Measurements from ENCODE around the gene OR6K2. TPM values are rescaled to one million over a fixed set of nuclear protein-coding genes. Genes with fewer than 3 reads are reported as not detected.
"Not testable (repeated sequence)": the region's sequence is repeated elsewhere in the genome, so short reads cannot be mapped to it uniquely, and the experiment has no call there.

Gene OR6K2, protein sequence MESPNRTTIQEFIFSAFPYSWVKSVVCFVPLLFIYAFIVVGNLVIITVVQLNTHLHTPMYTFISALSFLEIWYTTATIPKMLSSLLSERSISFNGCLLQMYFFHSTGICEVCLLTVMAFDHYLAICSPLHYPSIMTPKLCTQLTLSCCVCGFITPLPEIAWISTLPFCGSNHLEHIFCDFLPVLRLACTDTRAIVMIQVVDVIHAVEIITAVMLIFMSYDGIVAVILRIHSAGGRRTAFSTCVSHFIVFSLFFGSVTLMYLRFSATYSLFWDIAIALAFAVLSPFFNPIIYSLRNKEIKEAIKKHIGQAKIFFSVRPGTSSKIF
- total RNA-seq = not detected in 2 replicates

DNA sequence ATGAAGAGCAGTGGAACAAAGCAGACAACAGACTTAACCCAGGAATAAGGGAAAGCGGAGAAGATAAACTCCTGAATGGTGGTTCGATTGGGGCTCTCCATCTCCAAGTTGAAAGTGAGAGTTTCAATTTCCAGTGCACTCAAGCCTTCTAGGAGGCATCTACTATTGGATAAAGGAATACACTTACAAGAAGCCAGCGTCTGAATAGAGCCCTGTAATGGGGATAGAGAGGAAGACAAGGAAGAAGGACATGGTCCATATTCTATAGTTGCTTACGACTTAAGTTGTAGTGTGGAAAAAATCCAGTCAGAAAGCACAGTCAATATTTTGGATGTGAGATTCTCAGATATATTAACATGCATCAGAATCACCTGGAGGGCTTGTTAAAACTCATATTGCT, at the start of gene OR6K2:
OR6K2 (minus strand) TSS at position 101 of the 400 bp plus-strand sequence; CDS start at position 101, 0 bp downstream.
- no peak for DNase-seq

DNA sequence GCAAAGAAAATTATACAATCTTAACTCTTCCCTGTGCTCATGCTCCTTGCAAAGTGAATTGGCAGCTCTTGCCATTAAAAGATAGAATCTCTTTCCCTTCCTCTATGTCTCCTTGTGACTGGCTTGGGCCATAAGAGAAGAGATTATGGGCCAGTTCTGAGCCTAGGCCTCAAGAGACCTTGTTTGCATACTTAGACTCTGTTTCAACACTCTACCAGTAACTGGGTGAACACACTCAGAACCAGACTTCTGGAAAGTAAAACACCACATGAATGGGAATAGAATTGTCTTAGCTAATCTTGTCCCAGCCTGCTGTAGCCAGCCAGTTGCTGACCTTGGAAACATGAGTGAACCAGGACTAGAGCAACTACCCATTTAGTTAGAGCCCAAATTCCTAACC, 35.4 kb upstream of the OR6K2 start:
- DNase-seq = no peak

DNA sequence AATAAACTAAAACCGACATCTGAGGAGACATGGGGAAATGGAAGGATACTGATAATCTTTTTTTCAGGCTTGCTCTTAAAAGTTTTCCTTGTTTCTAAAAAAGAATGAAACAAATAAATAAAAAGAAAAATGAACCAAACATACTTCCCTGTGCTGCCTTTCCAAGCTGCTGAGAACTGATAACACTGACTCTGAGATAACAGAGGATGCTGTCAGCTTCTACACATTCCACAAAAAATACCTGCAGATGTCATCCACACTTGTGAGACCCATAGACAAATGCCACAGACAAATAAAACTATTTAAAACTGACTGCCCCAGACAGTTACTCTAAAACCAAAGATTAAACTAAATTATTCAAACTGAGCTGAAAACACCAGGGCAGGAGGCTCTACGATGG, 32.1 kb upstream of the OR6K2 start:
- no peak for DNase-seq

DNA sequence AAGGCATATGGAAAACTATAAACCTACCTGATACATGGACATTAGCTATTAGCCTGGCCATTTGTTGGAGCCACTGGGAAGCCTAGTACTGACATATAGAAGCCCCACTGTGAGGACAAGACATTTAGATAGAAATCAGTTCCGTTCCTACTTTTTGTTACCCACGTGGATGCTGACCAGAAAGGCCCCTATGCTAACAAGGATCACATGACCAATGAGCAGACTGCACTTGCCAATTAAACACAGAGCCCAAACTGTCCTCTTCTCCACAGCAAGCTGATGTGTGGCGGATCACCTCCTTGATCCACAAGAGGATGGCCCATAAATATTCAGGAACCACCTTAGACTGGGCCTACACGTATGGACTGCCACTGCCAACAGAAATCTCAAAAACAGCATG, 31.3 kb upstream of the OR6K2 start:
- DNase-seq = no peak

DNA sequence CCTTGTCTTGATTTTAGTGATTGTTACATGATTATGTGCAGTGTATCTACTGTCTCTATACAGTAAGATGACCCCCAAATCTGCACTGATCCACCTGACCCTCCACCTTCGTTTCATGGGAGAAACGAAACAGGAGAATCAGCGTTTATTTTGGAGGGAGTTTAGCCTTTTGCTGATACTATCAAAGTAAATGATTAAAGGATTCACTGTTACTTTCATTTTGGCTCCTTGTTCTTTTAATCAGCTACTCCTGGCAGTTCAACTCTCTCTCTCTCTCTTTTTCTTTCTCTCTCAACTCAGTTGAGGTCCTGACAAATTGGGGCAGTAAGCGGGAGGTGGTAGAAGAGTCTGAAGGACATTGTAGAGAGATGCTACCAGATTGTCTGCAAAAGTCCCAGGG, 30.0 kb upstream of the OR6K2 start:
- no peak for DNase-seq

DNA sequence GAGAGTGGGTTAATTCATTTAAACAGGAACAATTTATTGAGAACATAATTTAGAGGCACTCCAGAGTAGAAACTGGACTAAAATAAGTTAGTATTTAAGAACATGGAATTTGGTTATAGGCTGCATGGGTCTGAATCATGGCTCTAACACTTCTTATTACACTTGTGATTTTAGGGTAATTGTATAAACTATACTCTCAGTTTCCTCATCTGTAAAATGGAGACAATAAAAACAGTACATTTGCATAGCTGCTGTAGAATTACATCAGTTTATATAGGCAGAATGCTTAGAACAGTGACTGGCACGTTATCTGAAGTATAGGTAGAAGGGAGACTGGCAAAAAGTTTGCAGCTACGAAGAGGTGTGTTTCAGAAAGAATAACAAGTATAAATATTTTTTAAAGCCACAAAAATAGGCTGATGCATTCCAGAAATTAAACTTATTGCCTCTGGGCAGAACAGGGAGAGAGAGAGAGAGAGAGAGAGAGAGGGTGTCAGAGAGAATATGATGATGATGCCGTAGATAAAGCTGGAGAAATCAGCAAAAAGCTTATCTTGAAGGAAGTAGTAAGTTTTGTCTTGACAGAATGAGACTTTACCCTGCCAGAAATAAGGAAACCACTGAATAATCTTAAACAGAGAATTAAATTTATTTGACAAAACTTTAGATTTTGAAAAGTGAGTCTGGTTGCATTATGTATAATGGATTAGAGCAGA, 28.2 kb upstream of the OR6K2 start:
- no peak for DNase-seq

GRCh38 chr1:158724442-158724841, 24.0 kb upstream of the OR6K2 start:
- no peak for DNase-seq

- no peak for DNase-seq
Observed at GRCh38 chr1:158720620-158721019, 20.2 kb upstream of the OR6K2 start, which contains the start of gene OR6K3. OR6K3 (minus strand) TSS chr1:158720720; CDS start chr1:158718115, 2,605 bp downstream.

- DNase-seq = no peak
Observed at GRCh38 chr1:158719664-158720063, 19.2 kb upstream of the OR6K2 start.

GRCh38 chr1:158717344-158717743, 16.9 kb upstream of the OR6K2 start:
- no peak for DNase-seq

GRCh38 chr1:158716335-158716734, 15.9 kb upstream of the OR6K2 start:
- no peak for DNase-seq

DNA sequence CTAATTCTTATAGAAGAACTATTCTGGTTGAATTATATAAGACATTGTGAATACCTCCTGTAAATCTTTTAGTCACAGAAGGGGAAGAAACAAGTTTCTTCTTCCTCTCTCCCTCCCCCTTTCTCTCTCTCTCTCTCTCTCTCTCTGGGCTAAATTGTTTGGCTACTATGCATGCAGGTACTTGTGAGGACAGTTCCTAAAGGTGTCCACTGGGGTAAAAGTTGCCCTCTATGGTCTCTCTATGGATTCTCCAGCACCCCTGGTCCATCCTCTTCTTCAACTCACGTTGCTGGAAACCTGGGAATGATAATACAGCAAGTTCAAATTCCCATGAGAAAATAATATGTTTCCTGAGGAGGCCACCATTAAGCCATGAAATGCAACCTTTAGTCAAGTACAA, 14.3 kb upstream of the OR6K2 start:
- DNase-seq = no peak

DNA sequence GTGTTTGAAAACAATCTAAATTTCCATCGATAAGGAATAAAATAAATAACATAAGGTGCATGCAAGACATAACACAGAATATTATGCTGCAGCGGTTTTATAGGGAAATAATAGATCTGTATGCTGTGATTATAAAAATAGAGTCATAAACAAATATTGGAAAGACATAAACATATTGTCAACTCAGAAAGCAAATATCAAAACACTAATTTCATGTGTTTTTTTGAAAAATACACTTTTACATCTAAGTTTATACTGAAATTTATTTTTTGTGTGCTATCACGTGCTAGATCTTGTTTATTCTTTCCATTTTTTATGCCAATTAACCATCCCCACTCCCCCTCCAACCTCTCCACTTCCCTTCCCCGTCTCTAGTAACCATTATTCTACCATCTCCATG, 10.6 kb upstream of the OR6K2 start:
- DNase-seq = no peak

DNA sequence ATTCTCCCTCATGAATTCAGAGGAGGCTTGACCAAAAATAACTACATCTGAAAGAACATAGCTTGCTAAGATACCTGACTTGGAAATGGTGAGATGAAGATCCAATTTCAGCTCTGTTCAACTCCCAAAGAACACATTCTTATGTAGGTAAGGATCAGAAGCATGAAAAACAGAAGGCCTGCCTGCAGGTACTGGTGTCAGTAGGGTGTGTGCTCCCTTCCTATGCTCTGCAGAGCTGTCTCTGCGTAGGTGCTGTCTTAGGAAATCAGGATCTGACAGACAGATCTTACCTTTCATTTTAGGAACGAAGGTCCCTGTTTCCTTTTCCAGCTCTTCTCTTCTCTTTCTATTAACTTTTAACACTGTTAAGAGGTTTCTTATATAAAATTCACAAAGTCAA, 5.6 kb upstream of the OR6K2 start:
- DNase-seq = no peak

- no peak for DNase-seq
Observed at GRCh38 chr1:158694596-158694995, 5.9 kb downstream of the OR6K2 start.

DNA sequence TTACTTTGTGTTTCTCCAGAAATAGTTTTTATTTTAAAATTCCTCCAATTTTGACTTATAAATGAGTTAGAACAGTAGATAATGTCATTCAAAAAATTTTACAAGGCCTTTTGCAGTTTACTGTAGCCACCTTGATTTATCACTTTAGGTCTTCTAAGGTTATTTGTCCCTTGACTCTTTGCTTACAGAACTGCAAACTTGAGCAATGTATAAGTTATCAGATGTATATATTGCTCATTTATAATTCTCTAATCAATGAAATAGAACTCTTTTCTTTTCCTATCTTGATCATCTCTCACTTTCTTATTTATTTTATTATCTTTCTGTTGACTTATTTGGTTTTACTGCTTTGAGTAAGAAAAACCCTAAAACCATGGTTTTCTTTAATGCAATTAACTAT, 8.1 kb downstream of the OR6K2 start:
- no peak for DNase-seq

GRCh38 chr1:158691907-158692306, 8.5 kb downstream of the OR6K2 start:
- DNase-seq = no peak

DNA sequence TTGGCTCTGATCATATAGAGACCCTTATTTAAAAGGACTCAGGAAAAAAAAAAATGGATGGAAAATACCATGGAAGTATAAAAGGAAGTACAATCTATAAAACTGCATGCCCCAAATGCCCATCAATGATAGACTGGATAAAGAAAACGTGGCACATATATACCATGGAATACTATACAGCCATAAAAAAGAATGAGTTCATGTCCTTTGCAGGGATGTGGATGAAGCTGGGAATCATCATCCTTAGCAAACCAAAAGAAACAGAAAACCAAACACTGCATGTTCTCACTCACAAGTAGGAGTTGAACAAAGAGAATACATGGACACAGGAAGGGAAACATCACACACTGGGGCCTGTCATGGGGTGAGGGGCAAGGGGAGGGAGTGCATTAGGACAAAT, 9.3 kb downstream of the OR6K2 start:
- DNase-seq = not testable (repeated sequence)

GRCh38 chr1:158689875-158690274, 10.6 kb downstream of the OR6K2 start:
- no peak for DNase-seq

DNA sequence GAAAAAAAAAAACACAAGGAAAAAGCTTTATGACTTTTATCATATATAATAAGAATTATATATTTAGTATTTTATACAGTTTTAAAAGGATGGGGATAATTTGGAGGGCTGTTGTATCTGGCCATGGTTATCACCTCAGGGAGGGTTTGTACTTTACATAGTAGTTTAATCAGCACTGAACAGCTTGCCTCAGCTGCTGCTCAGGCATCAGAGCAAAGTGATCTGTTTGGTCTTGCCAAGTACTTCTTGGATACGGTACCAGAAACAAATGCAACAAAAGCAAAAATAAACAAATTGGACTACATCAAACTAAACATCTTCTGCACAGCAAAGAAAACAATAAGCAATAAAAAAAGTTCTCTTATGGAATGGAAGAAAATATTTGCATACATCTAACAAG, 11.3 kb downstream of the OR6K2 start:
- no peak for DNase-seq

GRCh38 chr1:158688343-158688742, 12.1 kb downstream of the OR6K2 start:
- not testable (repeated sequence) for DNase-seq

GRCh38 chr1:158687037-158687436, 13.4 kb downstream of the OR6K2 start:
- no peak for DNase-seq

DNA sequence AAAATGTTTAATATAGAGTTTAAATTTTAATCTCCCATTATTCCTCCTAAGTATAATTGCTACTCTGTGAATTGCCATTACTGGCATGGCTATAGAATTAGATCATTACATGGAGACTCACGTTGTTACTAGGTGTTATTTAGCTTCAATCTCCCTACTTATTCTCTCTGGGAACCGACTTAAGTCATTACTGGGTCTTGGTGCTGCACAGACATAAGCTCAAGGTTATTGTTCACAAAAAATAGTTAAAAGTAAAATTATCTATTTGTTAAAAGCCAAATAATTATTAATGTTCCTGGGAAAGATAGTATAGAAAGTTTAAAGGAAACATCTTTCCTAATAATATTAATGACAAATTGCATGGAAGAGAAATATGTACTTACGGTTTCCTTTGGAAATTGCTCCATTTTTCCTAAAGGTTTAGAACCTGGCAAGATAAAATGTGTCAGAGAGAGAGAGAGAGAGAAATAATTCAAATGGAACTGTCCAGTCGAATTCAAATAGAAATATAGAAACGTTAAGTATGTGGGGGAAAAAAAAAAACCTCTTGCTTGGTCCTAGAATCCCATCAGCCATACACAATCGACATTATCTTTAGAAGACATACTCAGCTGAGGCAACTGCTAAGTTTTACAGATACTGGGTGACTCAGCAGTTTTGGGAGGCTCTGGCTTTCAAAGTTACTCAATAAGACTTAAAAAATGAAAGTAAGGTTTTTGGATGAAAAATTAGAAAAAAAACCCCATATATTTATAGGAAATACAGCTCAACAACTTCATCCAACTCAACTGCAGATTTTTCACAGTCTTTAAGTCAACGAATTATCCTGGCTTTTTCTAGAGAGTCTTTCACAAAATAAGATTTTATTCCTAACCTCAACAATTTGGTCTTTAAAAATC, 14.1 kb downstream of the OR6K2 start, which contains the start of gene SPTA1:
SPTA1 (minus strand) TSS at position 605 of the 899 bp plus-strand sequence; CDS start at position 407, 198 bp downstream.
- no peak for DNase-seq
